Gastrocnemius medialis (tissue), 4 donors: ENCODE data around the gene ROBO3.

Source experiments
- POLR2A ChIP-seq, 2 donors: fragments of 450-650 bp; IDR thresholded peaks; one replicate each; pipeline ENCODE4 v1.6.1; 2017; ENCODE audit warnings: antibody characterized with exemption in 2 of 2, mild to moderate bottlenecking in 2 of 2, moderate library complexity in 2 of 2
- TF ChIP-seq, protein P1 (sequence below), 5 experiments: fragments of 450-650 bp in 3 of 5; fragments of 200-600 bp in 2 of 5; sonication (generic) in 2 of 5; IDR thresholded peaks in 4 of 5; conservative IDR thresholded peaks in 1 of 5; 1 replicate in 4 of 5; 2 replicates in 1 of 5; pipeline ENCODE4 v1.5.1; 2016 to 2019; ENCODE audit warnings: antibody characterized with exemption in 5 of 5, mild to moderate bottlenecking in 3 of 5, moderate library complexity in 3 of 5

DNA sequence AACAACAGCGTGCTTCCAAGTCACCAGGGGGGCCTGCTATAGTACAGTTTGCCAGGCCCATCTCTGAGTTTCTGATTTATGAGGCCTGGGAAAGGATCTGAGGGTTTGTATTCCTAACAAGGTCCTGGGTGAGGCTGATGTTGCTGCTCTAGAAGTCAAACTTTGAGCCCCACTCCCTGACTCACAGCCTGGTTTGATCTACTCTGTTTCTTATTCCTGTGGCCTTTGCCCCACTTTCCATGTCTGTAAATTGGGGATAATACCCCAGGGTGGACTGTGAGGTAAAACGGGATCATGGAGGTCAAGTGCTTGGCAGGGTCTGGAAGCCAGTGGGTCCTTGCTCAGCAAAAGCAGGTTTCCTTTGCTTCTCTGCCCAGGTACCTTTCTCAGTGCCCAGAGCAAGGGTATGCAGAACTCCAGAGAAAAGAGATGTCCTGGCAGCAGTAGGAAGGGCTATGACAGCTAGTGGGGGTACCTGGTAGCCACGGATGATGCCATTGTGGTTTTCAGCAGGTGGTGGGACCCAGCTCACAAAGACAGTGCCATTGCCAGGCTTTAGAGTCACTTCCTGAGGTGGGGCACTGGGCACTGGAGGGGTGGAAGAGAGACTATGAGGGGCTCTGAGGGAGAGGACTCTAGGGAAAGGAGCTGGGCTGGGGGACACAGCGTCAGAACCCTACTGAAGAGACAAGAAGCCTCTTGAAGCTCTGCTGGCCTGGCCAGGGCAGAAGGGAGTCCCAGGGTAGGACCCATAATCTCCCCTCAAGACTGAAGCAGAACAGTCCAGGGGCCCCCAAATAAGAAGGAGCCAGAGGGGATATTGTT lies 29.6 kb downstream of the ROBO3 start:
- TF ChIP-seq, protein P1, sequence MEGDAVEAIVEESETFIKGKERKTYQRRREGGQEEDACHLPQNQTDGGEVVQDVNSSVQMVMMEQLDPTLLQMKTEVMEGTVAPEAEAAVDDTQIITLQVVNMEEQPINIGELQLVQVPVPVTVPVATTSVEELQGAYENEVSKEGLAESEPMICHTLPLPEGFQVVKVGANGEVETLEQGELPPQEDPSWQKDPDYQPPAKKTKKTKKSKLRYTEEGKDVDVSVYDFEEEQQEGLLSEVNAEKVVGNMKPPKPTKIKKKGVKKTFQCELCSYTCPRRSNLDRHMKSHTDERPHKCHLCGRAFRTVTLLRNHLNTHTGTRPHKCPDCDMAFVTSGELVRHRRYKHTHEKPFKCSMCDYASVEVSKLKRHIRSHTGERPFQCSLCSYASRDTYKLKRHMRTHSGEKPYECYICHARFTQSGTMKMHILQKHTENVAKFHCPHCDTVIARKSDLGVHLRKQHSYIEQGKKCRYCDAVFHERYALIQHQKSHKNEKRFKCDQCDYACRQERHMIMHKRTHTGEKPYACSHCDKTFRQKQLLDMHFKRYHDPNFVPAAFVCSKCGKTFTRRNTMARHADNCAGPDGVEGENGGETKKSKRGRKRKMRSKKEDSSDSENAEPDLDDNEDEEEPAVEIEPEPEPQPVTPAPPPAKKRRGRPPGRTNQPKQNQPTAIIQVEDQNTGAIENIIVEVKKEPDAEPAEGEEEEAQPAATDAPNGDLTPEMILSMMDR (IDR thresholded peaks at IDR 0.05 in 4 of 5, conservative IDR thresholded peaks at IDR 0.05 in 1 of 5): no peak
- no peak for TF ChIP-seq POLR2A (IDR thresholded peaks at IDR 0.05)
